ENCODE data around the gene LIPT2. TPM values are rescaled to one million over a fixed set of nuclear protein-coding genes. Genes with fewer than 3 reads are reported as not detected.

Gene LIPT2
- polyA plus RNA-seq, 1 donor from 2014 or later: 11.3 TPM

DNA sequence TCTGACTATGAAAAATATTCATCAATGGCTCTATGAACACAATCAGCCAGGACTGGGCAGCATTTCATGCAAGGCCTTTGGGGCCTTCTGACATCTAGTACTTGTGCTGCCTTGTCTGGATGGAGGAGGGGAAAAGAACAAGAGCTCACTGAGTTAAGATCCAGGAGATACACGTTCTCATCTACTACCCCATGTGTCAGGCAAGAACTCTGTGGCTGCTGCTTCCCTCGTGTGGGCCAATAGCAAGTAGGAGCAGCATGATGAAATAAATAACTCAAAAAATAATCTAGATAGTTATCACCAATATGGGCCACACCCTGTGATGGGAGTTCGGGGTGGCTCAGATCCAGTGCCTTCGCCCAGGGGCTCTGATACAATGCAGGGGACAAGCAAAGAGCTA, 33.5 kb downstream of the LIPT2 start:
- Histone ChIP-seq H3K27me3 (ENCODE audit: insufficient read depth, low read depth, low read length) (no peaks in the 10 kb centered on the region), H3K4me2 (ENCODE audit: low read length) (no peak overlapping the region), H3F3A (ENCODE audit: insufficient read depth, low read length, poor library complexity, severe bottlenecking) (no peaks in the 10 kb centered on the region), H4K20me1 (ENCODE audit: insufficient read depth) (no peaks in the 10 kb centered on the region), H3K79me2 (replicated peaks; ENCODE audit: insufficient read depth, low read length) (no peaks in the 10 kb centered on the region), H3K9me3 (ENCODE audit: low read length) (no peaks in the 10 kb centered on the region), H3K9ac (ENCODE audit: low read length) (no peak overlapping the region), H3K9me2 (ENCODE audit: insufficient read depth, low read length) (no peaks in the 10 kb centered on the region), H3K4me3 (ENCODE audit: low read length) (no peak overlapping the region), H3K36me3 (ENCODE audit: insufficient read depth, low read length) (no peaks in the 10 kb centered on the region), H3K27ac (ENCODE audit: low read length) (no peak overlapping the region), H2AFZ (ENCODE audit: low read depth, low read length) (no peak overlapping the region)
- TF ChIP-seq RAD21 (conservative IDR thresholded peaks at IDR 0.05) (no peak), REST (IDR thresholded peaks at IDR 0.05; ENCODE audit: borderline replicate concordance) (no peak), CTCF (IDR thresholded peaks at IDR 0.05; ENCODE audit: poor library complexity, severe bottlenecking) (no peak), SMC3 (conservative IDR thresholded peaks at IDR 0.05; ENCODE audit: poor library complexity) (no peak), TAF1 (IDR thresholded peaks at IDR 0.05; ENCODE audit: low read depth) (no peak), MXI1 (conservative IDR thresholded peaks at IDR 0.05; ENCODE audit: poor library complexity, severe bottlenecking) (no peak), EZH2 (IDR thresholded peaks at IDR 0.05; ENCODE audit: borderline replicate concordance, insufficient read depth, low read length, poor library complexity, severe bottlenecking) (no peak), POLR2AphosphoS5 (IDR thresholded peaks at IDR 0.05) (no peak), EP300 (conservative IDR thresholded peaks at IDR 0.05; ENCODE audit: poor library complexity, severe bottlenecking) (no peak)

- Histone ChIP-seq H3K9ac (ENCODE audit: low read length) (no peak overlapping the region), H3K4me2 (ENCODE audit: low read length) (no peak overlapping the region), H3K4me3 (ENCODE audit: low read length) (no peak overlapping the region), H3K27ac (ENCODE audit: low read length) (no peak overlapping the region), H4K20me1 (ENCODE audit: insufficient read depth) (no peaks in the 10 kb centered on the region), H3K9me3 (ENCODE audit: low read length) (no peaks in the 10 kb centered on the region), H2AFZ (ENCODE audit: low read depth, low read length) (no peak overlapping the region), H3F3A (ENCODE audit: insufficient read depth, low read length, poor library complexity, severe bottlenecking) (no peaks in the 10 kb centered on the region), H3K9me2 (ENCODE audit: insufficient read depth, low read length) (no peaks in the 10 kb centered on the region), H3K27me3 (ENCODE audit: insufficient read depth, low read depth, low read length) (no peaks in the 10 kb centered on the region), H3K79me2 (replicated peaks; ENCODE audit: insufficient read depth, low read length) (no peaks in the 10 kb centered on the region), H3K36me3 (ENCODE audit: insufficient read depth, low read length) (no peaks in the 10 kb centered on the region)
- TF ChIP-seq CTCF (IDR thresholded peaks at IDR 0.05; ENCODE audit: poor library complexity, severe bottlenecking) (no peak), REST (IDR thresholded peaks at IDR 0.05; ENCODE audit: borderline replicate concordance) (no peak), EZH2 (IDR thresholded peaks at IDR 0.05; ENCODE audit: borderline replicate concordance, insufficient read depth, low read length, poor library complexity, severe bottlenecking) (no peak), POLR2AphosphoS5 (IDR thresholded peaks at IDR 0.05) (no peak), SMC3 (conservative IDR thresholded peaks at IDR 0.05; ENCODE audit: poor library complexity) (no peak), RAD21 (conservative IDR thresholded peaks at IDR 0.05) (no peak), MXI1 (conservative IDR thresholded peaks at IDR 0.05; ENCODE audit: poor library complexity, severe bottlenecking) (no peak), TAF1 (IDR thresholded peaks at IDR 0.05; ENCODE audit: low read depth) (no peak), EP300 (conservative IDR thresholded peaks at IDR 0.05; ENCODE audit: poor library complexity, severe bottlenecking) (no peak)
Observed at GRCh38 chr11:74459584-74459983, 33.9 kb downstream of the LIPT2 start.

Measured in neural cell (in vitro differentiated cells).